Measurements from ENCODE around the gene SLC49A3.
"Not testable (repeated sequence)": the region's sequence is repeated elsewhere in the genome, so short reads cannot be mapped to it uniquely, and the experiment has no call there.

SLC49A3 gene

DNA sequence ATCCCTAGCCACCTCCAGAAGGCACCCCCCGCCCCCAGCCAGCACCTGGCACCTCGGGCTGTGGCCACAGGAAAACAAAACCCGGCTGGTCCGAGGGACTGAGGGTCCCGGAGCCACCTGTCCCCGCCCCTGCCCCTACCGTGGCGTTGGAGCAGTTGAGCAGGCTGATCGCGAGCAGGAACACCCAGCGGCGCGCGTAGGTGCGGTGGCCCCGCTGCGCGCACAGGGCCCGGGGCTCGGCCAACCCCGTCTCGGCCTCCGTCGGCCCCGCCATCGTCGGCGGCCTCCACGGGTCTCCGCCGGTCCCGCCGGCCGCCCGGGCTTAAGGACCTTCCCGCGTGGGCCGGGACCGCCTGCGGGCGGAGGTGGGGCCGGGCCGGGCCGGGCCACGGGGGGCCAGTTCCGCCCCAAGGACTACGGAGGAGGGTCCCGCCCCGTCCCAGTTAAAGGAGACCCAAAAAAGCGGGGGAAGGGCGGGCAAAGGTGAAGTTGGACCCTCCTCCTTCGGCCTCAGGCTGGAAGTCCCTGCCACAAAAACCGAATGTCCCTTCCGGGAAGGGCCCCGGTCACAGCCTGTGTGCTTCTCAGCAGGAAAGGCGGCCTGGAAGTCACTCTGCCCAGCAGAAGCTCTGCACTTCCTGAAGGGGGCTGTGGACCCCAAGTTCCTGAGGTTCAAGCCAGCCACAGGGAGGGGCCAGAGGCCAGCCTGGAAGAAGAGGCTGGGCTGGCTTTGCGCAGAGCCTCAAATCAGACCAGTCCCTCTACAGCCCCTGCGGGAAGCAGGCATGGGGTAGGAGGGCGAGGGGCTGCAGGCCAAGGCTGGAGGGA is at the start of gene SLC49A3:
Gene SLC49A3, minus strand, starts transcription at position 298 of the 828 bp plus-strand sequence. Its CDS starts 24 bp downstream, at position 274.
- DNase-seq, result no peak

DNA sequence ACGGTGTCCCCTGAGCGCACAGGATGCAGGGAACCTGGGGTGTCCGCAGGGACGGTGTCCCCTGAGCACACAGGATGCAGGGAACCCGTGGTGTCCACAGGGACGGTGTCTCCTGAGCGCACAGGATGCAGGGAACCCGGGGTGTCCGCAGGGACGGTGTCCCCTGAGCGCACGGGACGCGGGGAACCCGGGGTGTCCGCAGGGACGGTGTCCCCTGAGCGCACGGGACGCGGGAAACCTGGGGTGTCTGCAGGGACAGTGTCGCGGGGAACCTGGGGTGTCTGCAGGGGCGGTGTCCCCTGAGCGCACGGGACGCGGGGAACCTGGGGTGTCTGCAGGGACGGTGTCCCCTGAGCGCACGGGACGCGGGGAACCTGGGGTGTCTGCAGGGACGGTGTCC is 47.6 kb upstream of the SLC49A3 start:
- DNase-seq, result not testable (repeated sequence)

DNA sequence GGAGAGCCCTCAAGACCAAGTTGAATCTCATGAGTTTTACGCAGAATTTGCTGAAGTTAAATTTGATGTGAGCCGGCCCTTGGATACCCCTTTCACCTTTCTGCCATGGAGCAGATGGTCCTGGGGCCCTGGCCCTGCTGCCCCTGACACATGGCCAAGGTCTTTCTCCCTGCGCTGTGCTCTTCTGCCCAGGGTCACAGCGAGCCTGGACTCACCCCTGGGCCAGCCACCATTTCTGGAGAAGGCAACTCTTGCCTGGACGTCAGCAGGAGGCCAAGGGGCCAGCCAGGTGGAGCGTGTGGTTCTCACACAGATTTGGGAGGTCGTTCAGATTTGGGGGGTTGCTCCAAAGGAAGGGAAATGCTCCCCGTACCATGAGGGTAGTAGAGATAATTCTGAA is 46.6 kb upstream of the SLC49A3 start:
- no peak for DNase-seq

DNA sequence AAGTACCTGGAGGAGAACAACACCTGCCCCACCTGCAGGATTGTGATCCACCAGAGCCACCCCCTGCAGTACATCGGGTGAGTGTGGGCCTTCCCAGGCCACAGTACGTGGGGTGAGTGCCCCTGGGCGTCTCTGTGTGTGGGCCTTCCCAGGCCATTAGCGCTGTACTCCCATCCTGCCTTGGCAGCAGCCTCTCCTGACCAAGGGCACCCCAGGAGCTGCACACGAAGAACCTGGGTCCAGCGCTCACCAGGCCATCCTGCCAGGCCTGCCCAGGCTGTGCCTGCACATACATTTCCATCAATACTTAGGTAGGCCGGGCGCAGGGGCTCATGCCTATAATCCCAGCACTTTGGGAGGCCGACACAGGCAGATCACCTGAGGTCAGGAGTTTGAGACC is 46.0 kb upstream of the SLC49A3 start:
- DNase-seq, result no peak

DNA sequence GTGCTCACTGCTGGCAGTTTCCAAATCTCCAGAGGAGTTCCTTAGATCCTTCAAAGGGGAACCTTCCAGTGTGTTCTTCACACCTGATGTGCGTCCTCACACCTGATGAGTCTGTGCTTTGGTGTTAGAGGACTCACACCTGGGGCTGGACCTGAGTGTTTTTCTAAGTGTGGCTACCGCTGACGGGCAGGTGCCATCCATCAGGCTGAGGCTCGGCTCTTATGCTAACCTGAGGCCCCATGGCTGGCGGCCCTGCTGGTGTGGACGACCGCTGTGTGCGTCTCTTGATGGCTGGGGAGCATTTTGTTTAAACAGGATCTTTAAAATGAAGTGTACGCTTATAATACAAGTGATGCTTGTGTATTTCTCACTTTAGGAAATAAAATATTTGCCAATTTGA is 45.1 kb upstream of the SLC49A3 start:
- DNase-seq, result no peak

DNA sequence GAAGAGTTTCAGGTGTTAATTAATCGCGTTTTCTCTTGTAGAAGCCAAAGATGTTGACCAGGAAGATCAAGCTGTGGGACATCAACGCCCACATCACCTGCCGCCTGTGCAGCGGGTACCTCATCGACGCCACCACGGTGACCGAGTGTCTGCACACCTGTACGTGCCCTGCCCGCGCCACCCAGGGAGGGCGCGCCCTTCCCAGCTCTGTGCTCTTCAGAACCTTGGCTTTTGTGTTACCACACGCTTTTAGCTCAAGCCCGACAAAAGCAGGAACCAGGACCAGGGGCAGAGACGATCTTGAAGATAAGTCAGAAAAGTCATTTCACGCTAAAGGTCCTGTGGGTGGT is 44.7 kb upstream of the SLC49A3 start:
- DNase-seq, result no peak

DNA sequence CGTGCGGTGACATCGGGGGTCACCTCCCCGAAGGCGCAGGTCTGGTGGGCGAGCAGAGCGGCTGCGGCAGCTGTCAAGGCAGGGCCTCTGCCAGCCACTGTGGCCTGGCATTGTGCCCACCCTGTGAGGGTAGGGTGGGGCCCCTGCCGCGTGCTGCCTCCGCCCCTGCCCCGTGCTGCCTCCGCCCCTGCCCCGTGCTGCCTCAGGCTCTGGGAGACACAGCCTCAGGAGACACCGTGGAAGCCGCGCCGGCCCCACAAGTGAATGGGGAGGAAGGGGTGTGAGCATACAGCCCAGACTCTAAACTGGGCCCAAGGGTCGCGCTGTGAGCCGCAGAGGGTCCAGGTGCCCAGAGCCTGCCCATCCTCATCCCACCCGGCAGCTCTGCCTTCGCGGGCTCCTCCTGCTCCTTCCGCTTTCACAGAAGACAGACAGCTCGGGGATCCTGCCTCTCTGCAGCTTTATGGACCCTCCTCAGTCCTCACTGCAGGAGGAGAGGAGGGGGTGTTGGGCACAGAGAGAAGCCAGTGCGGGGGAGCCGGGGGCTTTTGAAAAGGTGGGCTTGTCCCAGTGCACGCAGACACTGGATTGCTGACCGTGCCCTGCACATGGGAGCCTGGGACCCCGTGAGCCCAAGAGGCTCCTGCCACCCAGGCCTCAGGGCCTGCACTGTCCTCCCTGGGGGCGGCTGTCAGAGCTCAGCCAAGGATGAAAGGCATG is 44.1 kb upstream of the SLC49A3 start:
- no peak for DNase-seq

DNA sequence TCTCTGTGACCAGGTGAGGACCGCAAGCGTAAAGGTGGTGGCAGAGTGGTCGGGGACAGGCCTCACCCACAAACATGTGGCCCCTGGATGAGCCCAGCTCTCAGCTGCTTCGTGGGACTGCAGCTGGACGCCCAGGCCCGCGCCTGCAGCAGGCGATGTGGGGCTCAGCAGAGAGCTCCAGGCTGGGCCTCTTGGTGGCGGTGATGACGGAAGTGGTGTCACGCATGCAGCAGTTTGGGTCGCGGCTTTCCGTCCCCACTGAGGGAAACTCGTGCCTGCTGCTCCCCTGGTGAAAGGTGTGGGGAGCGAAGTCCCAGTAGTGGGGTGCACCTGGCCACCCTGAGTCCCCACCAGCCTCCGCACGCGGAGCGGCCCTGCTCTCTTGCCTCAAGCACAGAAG is 43.5 kb upstream of the SLC49A3 start:
- DNase-seq, result no peak

DNA sequence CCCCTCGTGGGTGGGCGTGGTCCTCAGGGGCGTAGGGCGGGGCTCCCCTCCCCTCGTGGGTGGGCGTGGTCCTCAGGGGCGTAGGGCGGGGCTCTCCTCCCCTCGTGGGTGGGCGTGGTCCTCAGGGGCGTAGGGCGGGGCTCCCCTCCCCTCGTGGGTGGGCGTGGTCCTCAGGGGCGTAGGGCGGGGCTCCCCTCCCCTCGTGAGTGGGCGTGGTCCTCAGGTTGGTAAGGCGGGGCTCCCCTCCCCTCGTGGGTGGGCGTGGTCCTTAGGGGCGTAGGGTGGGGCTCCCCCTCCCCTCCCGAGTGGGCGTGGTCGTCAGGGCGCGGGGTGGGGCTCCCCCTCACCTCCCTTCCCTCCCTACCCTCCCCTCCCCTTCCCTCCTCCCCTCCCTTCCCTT is 43.0 kb upstream of the SLC49A3 start:
- DNase-seq, result not testable (repeated sequence)

DNA sequence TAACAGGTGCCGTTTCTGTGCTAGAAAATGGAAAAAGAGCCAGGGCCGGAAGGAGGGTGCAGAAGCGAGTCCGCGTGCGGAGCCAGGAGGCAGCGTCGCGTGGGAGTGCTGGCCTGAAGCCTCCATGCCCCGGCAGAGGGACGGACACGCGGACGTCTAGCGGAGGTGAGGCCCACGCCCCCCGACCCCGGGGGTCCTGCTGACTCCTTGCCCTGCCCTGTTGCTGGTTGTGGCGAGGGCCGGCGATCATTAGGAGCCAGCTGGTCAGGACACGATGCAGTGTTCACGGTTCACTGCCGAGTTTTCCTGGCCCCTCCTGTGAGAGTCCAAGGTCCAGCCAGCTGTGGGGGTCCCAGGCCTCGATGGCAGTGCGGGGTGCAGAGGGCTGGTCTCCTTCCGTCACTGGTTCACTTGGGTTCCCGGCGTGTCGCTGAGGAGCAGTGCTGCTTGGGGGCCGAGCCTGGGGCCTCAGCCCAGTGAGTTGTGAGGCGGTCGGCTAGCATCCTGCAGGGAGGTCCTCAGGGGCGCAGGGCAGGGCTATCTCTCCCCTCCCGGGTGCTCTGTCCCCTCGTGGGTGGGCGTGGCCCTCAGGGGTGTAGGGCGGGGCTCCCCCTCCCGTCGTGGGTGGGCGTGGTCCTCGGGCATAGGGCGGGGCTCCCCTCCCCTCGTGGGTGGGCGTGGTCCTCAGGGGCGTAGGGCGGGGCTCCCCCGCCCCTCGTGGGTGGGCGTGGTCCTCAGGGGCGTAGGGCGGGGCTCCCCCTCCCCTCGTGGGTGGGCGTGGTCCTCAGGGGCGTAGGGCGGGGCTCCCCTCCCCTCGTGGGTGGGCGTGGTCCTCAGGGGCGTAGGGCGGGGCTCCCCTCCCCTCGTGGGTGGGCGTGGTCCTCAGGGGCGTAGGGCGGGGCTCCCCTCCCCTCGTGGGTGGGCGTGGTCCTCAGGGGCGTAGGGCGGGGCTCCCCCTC is 42.3 kb upstream of the SLC49A3 start:
- not testable (repeated sequence) for DNase-seq

DNA sequence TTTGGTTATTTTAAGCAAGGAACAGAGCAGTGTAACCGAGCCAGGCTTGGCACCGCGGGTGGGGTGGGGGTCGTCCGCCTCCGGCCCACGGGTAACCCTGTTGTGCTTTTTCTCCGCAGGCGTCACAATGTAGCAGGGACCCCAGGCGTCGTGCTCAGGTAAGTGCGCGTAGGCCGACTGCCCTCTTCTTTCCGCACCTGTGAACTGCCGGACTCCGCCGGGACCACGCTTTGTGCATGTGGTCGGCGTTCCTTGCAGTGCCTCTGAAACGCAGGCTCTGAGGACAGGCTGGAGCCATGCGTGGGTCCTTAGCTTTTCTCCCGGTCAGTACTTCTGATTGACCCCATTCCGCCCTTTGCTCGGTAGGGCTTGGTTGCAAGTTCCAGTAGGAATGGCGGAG is 41.6 kb upstream of the SLC49A3 start:
- DNase-seq, result no peak

DNA sequence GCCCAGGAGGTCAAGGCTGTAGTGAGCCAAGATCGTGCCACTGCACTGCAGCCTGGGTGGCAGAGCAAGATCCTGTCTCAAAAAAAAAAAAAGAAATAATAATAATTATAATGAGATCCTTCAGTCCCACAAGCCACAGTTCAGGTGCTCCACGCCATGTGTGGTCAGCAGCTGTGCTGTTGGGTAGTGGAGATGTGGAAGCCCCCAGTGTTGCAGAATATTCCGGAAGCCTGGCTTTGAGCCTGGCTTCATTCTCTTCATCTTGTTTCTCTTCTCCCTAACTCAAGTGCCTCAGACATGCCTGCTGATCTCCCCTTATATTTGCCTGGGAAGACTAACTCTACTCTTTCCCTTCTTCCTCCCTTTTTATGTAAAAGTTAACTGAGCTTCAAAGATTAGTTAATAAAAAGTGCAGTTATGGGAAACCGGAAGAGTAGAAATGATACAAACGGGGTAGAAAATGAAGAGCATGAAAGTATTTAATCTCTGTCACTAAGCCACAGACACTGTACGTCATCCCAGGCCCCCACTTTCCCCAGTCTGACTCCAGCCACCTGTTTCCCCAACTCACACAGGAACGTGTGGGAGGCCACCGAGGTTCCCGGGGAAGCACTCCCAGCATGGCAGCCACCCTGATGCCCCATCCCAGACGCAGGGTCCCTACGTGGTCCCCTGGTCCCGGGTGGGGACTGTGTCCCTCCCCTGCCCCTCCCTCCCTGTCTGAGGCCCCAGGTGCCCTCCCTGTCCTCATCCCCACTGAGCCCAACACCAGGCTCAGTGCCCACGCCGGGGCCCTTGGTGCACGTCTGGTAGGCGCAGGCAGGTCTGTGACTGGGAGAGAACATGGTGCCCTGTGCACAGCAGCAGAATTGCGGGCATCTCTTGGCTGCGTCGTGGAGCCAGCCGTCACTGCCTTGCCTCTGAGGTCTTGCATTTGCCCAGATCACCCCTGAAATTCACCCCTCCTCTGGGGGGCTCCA is 40.7 kb upstream of the SLC49A3 start:
- no peak for DNase-seq

DNA sequence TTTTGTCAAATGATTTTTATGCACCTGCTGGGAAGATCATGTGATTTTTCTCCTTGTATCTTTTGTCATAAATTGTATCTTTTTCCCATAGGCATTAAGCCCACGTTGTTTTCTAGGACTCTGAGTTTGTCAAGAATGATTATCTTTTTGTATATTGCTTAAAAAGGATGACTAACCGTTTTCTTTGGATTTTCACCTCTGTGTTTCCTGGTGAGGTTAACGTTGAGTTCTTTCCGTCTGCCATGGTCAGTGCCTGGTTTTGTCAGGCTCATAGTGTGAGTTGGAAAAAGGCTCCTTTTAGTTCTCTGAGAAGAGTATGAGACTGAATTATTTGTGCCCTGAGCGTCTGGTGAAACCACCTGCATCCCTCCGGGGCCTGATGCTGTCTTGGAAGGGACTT is 38.6 kb upstream of the SLC49A3 start:
- DNase-seq, result no peak

DNA sequence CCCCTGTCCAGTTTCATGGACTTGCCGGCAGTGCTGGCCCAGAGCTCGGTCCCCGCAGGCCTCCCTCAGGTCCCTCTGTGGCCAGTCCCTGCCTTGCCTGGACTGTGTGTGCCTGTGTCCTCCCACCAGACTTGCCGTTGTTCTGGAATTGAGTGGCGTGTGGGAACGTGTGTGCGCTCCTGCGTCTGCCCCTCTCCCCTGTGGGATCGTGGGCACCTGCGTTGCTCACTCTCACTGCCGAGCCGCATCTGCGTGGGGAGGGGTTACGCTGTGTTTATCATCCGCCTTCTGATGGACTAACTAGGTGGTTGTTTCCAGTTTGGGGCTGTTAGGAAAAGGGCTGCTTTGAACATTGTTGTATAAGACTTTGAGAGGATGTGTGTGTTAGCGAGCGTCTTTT is 37.9 kb upstream of the SLC49A3 start:
- DNase-seq, result no peak

DNA sequence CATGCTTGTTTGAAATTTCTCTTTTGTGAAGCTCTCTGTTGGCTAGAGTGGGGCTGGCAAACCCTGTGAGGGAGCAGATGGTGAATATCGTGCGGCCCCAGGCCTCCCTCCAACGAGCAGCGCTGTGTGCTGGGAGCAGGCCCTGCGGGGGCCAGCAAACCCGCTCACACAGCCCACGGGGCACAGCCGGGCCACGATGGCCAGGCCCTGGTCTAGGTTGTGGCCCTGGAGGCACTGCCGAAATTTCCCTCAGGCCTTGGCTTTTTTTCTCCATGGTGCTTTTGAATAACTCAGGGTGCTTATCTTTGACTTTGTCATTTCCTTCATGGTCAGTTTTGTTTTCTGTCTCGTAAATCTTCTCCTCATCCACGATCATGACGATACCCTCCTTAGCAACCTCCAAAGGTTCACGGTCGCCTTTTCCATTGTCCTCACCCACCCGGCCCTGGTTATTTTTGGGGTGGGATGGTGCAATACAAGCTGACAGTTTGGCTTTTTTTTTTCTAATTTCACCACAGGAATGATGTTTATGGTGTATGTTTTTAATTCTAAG is 37.4 kb upstream of the SLC49A3 start:
- no peak for DNase-seq

DNA sequence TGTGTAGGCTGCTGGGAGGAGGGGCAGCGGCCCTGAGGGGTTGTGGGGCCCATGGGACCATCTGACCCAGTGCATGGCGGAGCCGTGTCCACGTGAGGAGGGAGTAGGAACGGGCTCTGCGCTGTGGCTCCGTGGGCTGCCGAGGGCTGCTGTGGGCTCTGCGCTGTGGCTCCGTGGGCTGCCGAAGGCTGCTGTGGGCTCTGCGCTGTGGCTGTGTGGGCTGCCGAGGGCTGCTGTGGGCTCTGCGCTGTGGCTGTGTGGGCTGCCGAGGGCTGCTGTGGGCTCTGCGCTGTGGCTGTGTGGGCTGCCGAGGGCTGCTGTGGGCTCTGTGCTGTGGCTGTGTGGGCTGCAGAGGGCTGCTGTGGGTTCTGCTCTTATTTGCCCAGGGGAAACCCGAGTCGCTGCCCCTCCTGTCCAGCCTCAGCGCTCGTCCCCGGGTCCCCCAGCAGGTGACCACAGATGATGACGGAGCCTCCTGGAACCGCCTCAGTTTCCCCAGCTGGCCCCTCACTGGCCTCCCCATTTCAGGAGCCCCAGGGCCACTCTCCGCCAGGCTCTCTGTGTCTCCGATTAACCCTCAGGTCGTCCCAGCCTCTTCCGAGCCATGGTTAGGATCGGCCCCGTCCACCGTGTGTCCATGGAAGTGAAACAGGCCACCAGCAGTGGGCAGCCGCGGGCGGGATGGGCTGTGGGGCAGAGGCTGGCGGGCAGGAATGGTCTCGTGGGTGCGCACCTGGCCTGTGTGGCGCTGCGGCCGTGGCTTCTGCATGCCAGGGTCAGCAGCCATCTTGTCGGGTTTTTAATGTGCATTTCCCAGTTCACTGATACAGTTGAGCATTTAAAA is 36.7 kb upstream of the SLC49A3 start:
- no peak for DNase-seq

DNA sequence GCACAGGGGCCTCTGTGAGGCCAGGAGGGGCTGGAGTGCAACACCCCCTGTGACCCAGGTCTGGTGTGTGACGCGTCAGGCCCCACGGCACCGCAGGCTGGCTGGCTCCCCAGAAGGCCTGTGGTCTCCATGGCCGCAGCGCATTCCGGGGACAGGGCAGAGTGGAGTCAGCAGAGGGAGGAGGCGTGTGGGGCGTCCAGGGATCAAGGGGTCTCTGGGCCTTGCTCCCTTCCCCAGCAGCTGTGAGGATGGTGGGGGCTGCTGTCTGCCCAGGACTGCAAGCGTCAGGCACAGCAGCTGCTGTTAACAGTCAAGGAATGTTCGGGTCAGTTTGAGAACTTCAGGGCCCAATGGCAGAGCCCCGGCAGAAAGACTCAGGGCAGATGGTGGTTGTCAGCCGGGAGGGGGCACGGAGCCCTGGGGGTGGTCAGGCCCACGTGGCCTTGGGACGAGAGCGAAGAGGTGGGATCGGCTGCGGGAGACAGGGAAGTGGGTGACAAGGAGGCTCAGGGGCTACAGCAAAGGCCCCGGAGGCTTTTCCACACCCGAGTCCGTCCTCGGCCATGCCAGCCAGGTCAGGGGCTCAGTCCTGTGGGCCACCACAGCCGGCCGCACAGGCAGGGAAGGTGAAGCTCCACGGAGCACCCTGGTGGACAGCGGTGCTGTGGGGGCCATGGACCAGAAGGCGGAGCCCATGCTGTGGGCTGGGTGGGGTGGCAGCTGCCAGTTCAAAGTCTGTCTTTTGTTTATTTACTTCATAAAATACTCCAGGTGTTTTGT is 35.0 kb upstream of the SLC49A3 start:
- DNase-seq, result no peak

DNA sequence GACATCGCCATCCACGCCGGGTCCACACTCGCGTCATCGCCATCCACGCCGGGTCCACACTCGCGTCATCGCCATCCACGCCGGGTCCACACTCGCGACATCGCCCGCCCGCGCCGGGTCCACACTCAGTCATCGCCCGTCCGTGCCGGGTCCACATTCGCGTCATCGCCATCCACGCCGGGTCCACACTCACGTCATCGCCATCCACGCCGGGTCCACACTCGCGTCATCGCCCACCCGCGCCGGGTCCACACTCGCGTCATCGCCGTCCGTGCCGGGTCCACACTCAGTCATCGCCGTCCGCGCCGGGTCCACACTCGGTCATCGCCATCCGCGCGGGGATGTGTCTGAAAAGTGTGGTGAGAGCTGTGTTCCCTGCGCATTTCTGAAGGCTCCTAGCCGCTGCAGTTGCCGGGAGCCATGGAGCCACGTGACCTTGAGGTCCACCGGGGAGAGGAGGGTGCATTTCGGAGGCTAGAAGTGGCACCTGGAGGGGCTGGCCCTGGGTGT is 34.0 kb upstream of the SLC49A3 start:
- no peak for DNase-seq

DNA sequence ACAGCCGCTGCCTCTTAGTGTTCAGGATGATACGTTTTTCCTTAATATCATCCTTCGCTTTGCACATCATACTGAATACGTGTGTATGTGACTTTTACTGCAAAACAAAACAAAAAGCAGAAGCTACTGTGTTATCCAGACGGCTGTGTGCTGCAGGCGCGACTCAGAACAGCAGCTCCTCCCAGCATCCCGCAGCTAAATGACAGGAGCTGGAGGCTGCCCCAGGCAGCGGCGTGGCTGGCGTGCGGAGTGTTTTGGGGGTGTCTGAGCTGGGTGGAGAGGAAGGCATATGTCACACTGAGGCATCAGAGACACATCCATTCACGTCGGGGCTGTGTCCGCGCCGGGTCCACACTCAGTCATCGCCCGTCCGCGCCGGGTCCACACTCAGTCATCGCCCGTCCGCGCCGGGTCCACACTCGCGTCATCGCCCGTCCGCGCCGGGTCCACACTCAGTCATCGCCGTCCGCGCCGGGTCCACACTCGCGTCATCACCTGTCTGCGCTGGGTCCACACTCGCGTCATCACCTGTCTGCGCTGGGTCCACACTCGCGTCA is 33.3 kb upstream of the SLC49A3 start:
- no peak for DNase-seq
